ENCODE results near the gene FCN1.
"Not testable (repeated sequence)": the region's sequence is repeated elsewhere in the genome, so short reads cannot be mapped to it uniquely, and the experiment has no call there.

The FCN1 gene

DNA sequence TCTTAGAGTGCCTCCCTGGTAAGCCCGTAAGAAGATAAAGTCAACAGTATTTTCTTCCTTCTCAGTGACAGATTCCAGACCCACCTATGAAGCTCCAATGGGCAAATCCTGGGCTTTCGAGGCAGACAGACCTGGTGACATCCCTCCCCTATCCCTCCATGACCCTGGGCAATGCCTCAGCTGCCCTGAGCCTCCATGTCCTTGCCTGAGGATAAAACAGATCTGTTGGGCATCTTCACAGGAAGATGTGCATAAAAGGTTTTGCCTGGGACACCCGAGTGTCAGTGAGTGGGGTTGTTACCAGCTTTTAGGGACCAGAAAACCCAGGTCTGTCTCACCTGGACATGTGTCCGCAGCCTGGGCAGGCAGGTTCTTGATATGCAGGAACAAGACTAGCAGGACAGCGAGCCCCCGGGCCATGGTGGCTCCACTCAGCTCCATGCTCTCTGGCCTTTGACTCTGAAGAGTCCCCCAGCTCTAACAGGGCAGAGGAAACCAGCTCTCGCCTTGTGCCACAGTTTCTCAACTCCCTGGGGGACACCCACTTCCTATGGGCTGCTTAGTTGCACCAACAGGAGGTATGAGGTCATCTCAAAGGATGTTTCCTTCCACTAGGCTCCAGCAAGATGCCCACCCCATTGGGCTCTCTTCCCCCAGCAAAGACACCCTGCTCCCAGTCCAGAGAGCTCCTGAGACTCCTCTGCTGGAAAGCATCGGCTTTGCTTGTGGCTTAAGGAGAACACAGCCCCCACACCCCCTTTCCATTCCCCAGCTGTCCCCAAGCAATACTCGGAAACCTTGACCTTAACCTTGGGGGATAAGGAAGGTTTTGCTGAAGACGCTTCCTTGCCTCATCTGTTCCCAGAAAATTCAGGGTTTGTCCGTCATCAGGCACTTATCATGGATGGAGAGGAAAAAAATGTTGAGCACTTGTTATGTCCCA is at the start of gene FCN1:
FCN1 (minus strand) TSS at position 482 of the 943 bp plus-strand sequence; CDS start at position 441, 41 bp downstream.
- DNase-seq: no peak

GRCh38 chr9:134966697-134967546 is 49.2 kb upstream of the FCN1 start:
- no peak for DNase-seq

GRCh38 chr9:134966270-134966669 is 48.6 kb upstream of the FCN1 start:
- no peak for DNase-seq

DNA sequence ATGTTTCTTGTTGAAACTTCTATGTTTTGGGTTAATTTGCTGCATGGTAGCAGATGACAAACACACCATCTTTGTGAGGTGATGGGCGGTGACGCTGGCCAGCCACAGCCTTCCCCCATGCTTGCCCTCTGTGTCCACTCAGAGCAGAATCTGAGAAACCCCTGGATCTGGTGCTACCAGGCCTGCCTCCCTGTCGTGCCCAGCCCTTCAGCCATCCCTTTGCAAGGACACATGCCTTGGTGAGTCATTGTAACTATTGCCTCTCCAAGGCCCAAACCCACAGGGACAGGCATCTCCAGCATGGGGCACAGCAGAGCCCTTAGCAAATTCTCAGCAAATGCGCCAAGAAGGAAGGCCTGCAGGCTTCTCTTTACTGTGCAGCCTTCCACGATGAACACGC is 48.1 kb upstream of the FCN1 start:
- DNase-seq: no peak

DNA sequence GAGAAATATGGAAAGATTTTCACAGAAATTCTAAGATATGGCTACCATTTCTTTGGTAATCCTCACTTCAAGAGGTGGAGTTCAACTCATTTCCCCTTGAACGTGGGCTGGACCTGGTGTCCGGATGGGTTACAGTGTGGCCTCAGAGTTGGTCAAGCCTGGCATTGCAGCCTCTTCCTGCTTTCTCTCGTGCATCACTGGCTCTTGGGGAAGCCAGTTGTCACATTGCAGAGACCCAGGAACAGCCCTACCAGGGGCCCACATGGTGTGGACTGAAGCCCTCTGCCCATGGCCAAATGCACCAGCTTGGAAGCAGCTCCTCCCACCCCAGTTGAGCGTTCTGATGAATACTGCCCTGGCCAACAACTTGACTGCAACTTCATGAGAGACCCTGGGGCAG is 47.7 kb upstream of the FCN1 start:
- DNase-seq: no peak

GRCh38 chr9:134964271-134965055 is 46.8 kb upstream of the FCN1 start:
- no peak for DNase-seq

DNA sequence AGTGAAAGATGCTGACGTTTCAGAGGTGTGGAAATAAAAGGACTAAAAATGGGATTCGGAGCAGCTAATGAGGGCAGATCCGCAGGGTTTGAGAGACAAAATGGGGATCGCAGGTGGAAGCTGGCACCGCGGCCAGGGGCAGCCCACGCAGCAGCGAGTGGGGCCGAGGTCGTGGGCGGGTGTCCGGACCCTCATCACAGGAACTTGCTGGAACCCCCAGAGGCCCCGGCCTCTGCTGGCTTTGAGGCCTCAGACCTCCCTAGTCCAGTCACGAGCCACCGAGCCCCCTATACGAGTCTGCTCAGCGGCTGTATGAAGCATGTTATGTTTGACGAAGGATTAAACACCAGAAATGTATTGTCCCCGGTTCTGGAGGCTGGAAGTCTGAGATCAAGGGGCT is 45.8 kb upstream of the FCN1 start:
- no peak for DNase-seq

DNA sequence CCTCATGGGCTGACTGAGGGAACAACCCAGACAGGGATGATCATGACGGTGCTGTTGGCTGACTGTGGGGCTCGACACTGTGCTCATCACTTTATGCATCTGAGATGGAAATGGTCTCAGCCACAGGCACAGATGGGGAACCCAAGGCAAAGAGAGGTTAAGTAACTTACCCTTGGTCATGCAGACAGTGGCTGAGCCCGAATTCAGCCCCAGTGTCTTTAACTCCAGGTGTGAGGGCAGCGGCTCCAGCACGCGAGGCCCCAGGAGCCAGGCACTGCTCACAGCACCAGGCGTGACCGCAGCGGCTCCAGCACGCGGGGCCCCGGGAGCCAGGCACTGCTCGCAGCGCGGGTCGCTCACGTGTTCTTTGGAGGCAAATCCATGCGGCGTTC is 45.3 kb upstream of the FCN1 start:
- DNase-seq: no peak

DNA sequence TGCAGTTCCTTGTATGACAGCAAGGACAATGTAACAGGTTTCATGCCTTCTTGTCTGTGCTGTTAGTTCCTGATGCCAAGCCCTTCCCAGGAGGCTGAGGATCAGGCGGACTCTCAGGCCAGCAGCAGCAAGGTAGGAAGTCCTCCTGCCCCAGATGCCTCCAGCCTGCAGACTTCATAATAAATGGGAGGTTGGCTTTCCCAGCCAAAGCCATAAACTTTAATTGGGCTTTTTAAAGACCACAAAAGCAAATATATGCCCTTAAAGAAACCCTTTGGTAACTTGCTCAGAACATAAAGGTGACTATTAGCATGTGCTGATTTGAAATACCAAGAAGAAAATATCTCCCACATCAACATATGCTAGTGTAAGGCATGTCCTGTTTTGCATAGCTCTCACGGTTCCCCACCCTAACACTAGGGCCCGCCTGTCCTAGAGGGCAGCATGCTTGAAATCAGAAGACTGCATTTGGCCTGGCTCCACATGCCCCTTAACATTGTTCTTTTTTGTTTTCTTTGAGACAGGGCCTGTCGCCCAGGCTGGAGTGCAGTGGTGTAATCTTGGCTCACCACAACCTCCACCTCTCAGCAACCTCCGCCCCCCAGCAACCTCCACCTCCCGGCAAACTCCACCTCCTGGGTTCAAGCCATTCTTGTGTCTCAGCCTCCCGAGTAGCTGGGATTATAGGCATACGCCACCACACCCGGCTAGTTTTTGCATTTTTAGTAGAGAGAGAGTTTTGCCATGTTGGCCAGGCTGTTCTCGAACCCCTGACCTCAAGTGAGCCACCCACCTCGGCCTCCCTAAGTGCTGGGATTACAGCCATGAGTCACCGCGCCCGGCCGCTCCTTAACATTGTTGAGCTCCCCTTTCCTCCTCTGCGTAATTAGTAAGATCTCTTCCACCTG is 44.6 kb upstream of the FCN1 start:
- DNase-seq: no peak

DNA sequence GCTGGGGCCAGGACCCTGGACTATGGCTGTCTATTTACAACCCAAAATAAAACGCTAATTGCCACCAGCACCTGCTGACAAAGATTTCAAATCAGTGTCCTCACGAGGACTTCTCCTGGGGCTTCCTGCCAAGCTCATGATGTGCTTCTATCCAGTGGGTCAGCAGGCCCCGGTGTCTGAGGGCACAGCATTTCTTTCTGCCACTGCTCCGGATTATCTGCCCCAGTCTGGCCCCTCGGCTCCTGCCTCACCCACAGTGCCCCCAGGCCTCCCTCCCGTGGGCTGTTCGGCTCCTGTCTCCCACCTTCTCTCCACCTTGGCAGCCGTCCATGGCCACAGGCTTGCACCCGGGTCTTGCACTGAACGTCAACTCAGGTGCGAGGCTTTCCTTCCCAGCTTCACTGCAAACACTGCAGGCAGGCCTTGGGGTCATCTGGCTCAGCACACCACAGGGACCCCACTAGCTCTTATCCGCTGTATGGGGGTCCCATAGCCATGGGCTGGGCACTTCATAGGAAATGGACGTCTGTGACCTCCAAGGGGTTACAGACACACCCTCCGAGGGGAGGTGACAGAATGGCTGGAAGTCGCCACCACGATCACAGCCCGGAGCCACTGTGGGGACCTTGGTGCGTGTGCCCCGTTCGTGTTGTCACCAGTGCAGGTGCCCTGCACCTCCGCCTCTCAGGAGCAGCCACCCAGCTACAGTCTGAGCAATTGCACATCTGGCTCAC is 43.8 kb upstream of the FCN1 start:
- DNase-seq: no peak

DNA sequence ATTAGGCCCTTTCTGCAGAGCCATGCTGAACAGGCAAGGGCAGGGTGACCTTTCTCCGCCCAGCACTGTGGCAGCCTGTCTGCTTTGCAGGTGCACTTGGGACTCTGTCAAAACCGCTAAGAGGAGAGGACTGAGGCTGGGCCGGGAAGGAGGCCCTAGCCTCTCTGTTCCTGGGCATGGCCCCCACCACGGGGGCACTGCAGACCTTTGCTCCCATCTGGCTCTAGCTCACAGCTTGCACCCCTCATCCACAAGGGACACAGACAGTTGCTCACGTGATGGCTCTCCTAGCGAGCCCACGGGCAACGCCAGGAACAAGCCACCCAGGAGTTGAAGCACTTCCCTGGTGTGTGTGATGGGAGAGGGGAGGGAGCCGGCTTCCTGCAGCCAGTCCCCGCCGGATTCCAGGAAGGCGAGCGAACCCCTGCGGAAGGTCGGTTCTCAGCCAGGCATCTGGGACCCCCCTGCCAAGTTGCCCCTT is 43.0 kb upstream of the FCN1 start:
- no peak for DNase-seq

DNA sequence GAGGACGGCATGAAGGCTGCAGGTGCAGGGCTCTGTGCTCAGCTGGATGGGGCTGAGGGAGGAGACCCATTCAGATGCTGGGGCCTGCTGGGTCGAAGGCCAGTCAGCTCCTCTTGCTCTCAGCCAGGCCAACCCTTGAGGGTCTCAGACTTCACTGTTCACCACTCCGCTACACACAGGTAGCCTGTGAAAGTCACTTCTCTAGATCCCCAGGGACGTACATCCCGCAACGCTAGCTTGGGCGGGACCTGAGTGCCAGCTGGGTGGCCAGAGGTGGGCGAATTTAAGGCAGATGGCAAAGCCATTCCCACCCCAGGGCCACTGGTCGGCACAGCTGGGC is 42.2 kb upstream of the FCN1 start:
- DNase-seq: no peak

GRCh38 chr9:134959126-134959970 is 41.6 kb upstream of the FCN1 start:
- DNase-seq: no peak

DNA sequence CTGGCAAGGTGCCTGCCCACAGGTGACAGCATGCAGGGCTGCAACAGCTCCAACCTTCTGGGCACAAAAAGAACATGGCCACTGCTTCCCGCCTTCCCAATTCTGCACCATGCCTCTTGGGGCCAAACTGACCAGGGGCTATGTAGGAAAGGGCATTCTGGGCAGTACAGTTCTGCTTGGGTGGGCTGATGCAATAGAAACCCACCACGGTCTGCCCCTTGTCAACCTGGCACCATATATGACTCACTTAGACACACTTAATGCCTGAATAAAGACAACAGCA is 40.2 kb upstream of the FCN1 start:
- DNase-seq: no peak

- DNase-seq: no peak
Measured at GRCh38 chr9:134957165-134957944, 39.6 kb upstream of the FCN1 start.

GRCh38 chr9:134956387-134956786 is 38.7 kb upstream of the FCN1 start:
- not testable (repeated sequence) for DNase-seq

- no peak for DNase-seq
Measured at GRCh38 chr9:134955801-134956200, 38.1 kb upstream of the FCN1 start.

DNA sequence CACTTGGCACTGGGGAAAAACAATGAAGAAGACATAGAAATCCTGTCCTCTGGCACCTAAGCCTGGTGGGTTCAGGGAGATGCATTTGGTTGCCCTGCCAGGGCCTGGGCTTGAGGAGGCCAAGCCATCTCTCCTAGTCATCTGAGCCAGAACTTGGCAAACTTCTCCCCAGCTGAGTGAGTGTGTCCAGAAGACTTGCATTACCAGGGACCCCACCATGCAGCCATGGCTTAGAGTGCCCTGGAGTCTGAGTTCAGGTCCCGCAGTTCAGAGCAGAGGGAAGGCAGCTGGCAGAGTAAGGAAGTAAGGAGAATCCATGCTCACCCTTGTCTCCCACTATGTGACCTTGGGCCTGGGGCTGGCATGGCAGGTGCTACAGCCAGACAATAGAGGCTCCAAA is 37.4 kb upstream of the FCN1 start:
- DNase-seq: no peak

GRCh38 chr9:134951994-134952393 is 34.3 kb upstream of the FCN1 start:
- DNase-seq: no peak

DNA sequence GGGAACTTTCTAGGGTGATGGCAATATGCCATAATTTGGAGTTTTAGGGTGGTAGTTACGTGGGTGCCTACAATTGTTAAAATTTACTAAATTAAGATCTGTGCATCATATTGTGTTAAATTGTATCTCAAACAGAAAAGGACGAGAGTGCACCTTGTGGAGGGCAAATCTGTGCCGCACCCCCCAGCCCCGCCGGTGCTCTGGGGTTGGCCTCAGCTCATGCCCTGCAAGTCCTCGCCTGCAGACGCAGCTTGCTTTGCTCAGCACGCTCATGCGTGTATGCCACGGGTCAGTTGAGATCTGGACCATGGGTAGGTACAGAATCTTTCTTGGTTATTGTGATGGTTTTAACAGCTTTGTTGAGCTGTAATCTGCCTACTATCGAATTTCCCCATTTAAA is 33.7 kb upstream of the FCN1 start:
- no peak for DNase-seq

Data from NCI-H1694 (cell line).